Endothelial cell of umbilical vein (primary cell): ENCODE measurements around the gene PINK1. TPM values are rescaled to one million over a fixed set of nuclear protein-coding genes. Genes with fewer than 3 reads are reported as not detected.

Source experiments
- BruUV-seq: library from RNA; stranded (reverse); fragments of 400-500 nt; replicated peaks from 2 replicates; lab custom pipeline; 2021; lab: Mats Ljungman, UMichigan
- CTCF ChIA-PET: fragments of 300-600, 350-600 bp; sonication (Branson Sonifier 250); formaldehyde crosslinking; loops from one replicate; lab custom pipeline; 2021; ENCODE audit warnings: antibody characterized with exemption, inconsistent platforms; lab: Charles Lee
- POLR2A ChIA-PET: fragments of 300-600, 350-600 bp; sonication (Branson Sonifier 250); formaldehyde crosslinking; loops from one replicate; lab custom pipeline; 2021; ENCODE audit warnings: antibody characterized with exemption, inconsistent platforms; lab: Charles Lee
- DNase-seq: peaks from one replicate; pipeline ENCODE4 v3.0.0-alpha.2; 2011; ENCODE audit warnings: low read depth, low spot score
- FAIRE-seq: peaks from 2 replicates; lab custom pipeline; 2011; peaks lifted over from hg19 to GRCh38; lab: Jason Lieb, UNC
- H2AFZ ChIP-seq: 2 replicates; pipeline ENCODE4 v1.6.0; 2012; ENCODE audit warnings: low read depth, low read length, control low read depth, inconsistent platforms
- H3K27ac ChIP-seq: 2 replicates; pipeline ENCODE4 v1.5.1; 2011; ENCODE audit warnings: low read depth, mild to moderate bottlenecking, control low read depth, low read length, moderate library complexity; ENCODE audit not compliant: insufficient read depth
- H3K27me3 ChIP-seq, 2 experiments: 2 replicates each; pipeline versions ENCODE4 v1.6.0 to v1.6.1; 2011; ENCODE audit warnings: low read length in 2 of 2, mixed read lengths in 1 of 2; ENCODE audit not compliant: control insufficient read depth in 2 of 2, insufficient read depth in 2 of 2
- H3K36me3 ChIP-seq, 2 experiments: 2 replicates in 1 of 2; 3 replicates in 1 of 2; pipeline ENCODE4 v1.5.1; 2011; ENCODE audit warnings: low read length in 2 of 2, mild to moderate bottlenecking in 1 of 2, moderate library complexity in 1 of 2; ENCODE audit not compliant: control insufficient read depth in 2 of 2, insufficient read depth in 2 of 2; ENCODE audit errors: extremely low read depth in 1 of 2
- H3K4me1 ChIP-seq: 3 replicates; pipeline ENCODE4 v1.5.1; 2011; ENCODE audit warnings: mild to moderate bottlenecking, low read length; ENCODE audit not compliant: control insufficient read depth, insufficient read depth; ENCODE audit errors: extremely low read depth
- H3K4me2 ChIP-seq: 2 replicates; pipeline ENCODE4 v1.6.1; 2011; ENCODE audit warnings: low read length, control low read depth, mixed read lengths; ENCODE audit not compliant: insufficient read depth
- H3K4me3 ChIP-seq, 3 experiments: fragments of 200-600 bp in 1 of 3; sonication (generic), shearing (Covaris generic) in 1 of 3; replicated peaks in 1 of 3; 2 replicates each; pipeline ENCODE4 v1.5.1; 2011 to 2016; ENCODE audit warnings: control low read depth in 3 of 3, low read length in 3 of 3, mild to moderate bottlenecking in 2 of 3, inconsistent platforms in 1 of 3, low read depth in 1 of 3, moderate library complexity in 1 of 3; ENCODE audit not compliant: insufficient read depth in 1 of 3
- H3K79me2 ChIP-seq: 2 replicates; pipeline ENCODE4 v1.6.0; 2012; ENCODE audit warnings: low read length, inconsistent platforms; ENCODE audit not compliant: control insufficient read depth, insufficient read depth
- H3K9ac ChIP-seq: replicated peaks from 2 replicates; pipeline ENCODE3; 2011; ENCODE audit warnings: low read length, control low read depth; ENCODE audit not compliant: insufficient read depth; ENCODE audit errors: extremely low read depth
- H3K9me1 ChIP-seq: replicated peaks from 3 replicates; pipeline ENCODE4 v1.6.0; 2011; ENCODE audit warnings: mild to moderate bottlenecking, low read length; ENCODE audit not compliant: control insufficient read depth, insufficient read depth; ENCODE audit errors: extremely low read depth
- H3K9me3 ChIP-seq: replicated peaks from 2 replicates; pipeline ENCODE4 v1.5.1; 2012; ENCODE audit warnings: low read length, inconsistent platforms; ENCODE audit not compliant: control insufficient read depth, insufficient read depth
- H4K20me1 ChIP-seq: replicated peaks from 2 replicates; pipeline ENCODE3; 2011; ENCODE audit warnings: mild to moderate bottlenecking, low read length; ENCODE audit not compliant: control insufficient read depth, insufficient read depth; ENCODE audit errors: extremely low read depth
- CTCF ChIP-seq, 2 donors: IDR thresholded peaks; 1 replicate in 1 of 2; 2 replicates in 1 of 2; pipeline ENCODE4 v1.5.1; 2011; ENCODE audit warnings: low read length in 2 of 2, mild to moderate bottlenecking in 2 of 2, moderate library complexity in 2 of 2, control low read depth in 1 of 2, inconsistent platforms in 1 of 2, low read depth in 1 of 2; ENCODE audit not compliant: insufficient read depth in 1 of 2; ENCODE audit errors: extremely low read depth in 1 of 2
- EZH2 ChIP-seq: IDR thresholded peaks from 2 replicates; pipeline ENCODE4 v1.6.1; 2012; ENCODE audit warnings: borderline replicate concordance, low read depth, mild to moderate bottlenecking, moderate library complexity, low read length, inconsistent platforms; ENCODE audit not compliant: severe bottlenecking
- FOS ChIP-seq: IDR thresholded peaks from 2 replicates; pipeline ENCODE4 v1.6.1; 2011; ENCODE audit warnings: mild to moderate bottlenecking, low read length, moderate library complexity, borderline replicate concordance; ENCODE audit not compliant: insufficient read depth
- GATA2 ChIP-seq: IDR thresholded peaks from 2 replicates; pipeline ENCODE4 v1.7.0; 2011; ENCODE audit warnings: low read depth, mild to moderate bottlenecking, moderate library complexity, mixed read lengths, low read length; ENCODE audit not compliant: insufficient read length, insufficient read depth
- JUN ChIP-seq: IDR thresholded peaks from 2 replicates; pipeline ENCODE4 v1.6.1; 2011; ENCODE audit warnings: borderline replicate concordance, low read depth; ENCODE audit not compliant: insufficient read length, insufficient read depth
- MAX ChIP-seq: IDR thresholded peaks from 2 replicates; pipeline ENCODE4 v1.6.1; 2011; ENCODE audit not compliant: insufficient read depth, insufficient read length
- MYC ChIP-seq: IDR thresholded peaks from one replicate; pipeline ENCODE4 v1.6.1; 2011; ENCODE audit warnings: mild to moderate bottlenecking, low read depth, low read length
- POLR2A ChIP-seq: IDR thresholded peaks from 2 replicates; pipeline ENCODE4 v1.6.1; 2012; ENCODE audit warnings: low read depth, mild to moderate bottlenecking, control low read depth, low read length
- POLR2AphosphoS5 ChIP-seq: IDR thresholded peaks from 2 replicates; pipeline ENCODE4 v1.6.1; 2012; ENCODE audit warnings: low read depth, mild to moderate bottlenecking, control low read depth, low read length, moderate library complexity; ENCODE audit not compliant: insufficient read depth
- dilution Hi-C: fragments of 300-500 bp; cut with MboI; formaldehyde crosslinking; loops from one replicate; pipeline ENCODE4 v1.15.0; 2019; ENCODE audit warnings: low sequenced_read_pairs; ENCODE audit not compliant: extremely low pct_ligation_motif_present
- intact Hi-C: fragments of 100-400 bp; cut with micrococcal nuclease; formaldehyde crosslinking; loops from one replicate; pipeline ENCODE4 v1.10.0; 2022
- polyA plus RNA-seq, 4 experiments: library from polyadenylated mRNA; depleted of rRNA in 3 of 4; stranded (reverse) in 3 of 4; unstranded in 1 of 4; fragments of >200 nt; gene quantifications; 2 replicates each; pipeline versions ENCODE4 v1.2.1 to v1.2.3, GENCODE V29; 2011 to 2012; ENCODE audit warnings: missing spikeins in 1 of 4
- total RNA-seq: library from RNA; stranded (reverse); gene quantifications from 2 replicates; pipeline ENCODE4 v1.2.3, GENCODE V29; 2021

The PINK1 gene
- total and polyA plus RNA-seq, 2 donors (not counting 3 experiments of a cell fraction or from before 2014, with no cell fraction given): 27.3 to 27.9 TPM

GRCh38 chr1:20691872-20692271, 58.6 kb downstream of the PINK1 start:
- DNase-seq: no peak
- Histone ChIP-seq H3K79me2 (no peaks in the 10 kb centered on the region), H4K20me1 (no peaks in the 10 kb centered on the region), H3K36me3 (no peaks in the 10 kb centered on the region), H2AFZ (no peak overlapping the region), H3K9me3 (no peaks in the 10 kb centered on the region), H3K4me1 (peaks cover under 1% of the 10 kb centered on the region), H3K9ac (no peak overlapping the region), H3K27ac (no peak overlapping the region), H3K4me3 (no peak overlapping the region), H3K4me2 (no peak overlapping the region), H3K9me1 (no peaks in the 10 kb centered on the region), H3K27me3 (no peaks in the 10 kb centered on the region)
- TF ChIP-seq CTCF (IDR thresholded peaks at IDR 0.05; ENCODE audit: extremely low read depth in 1 of 2, insufficient read depth in 1 of 2, low read depth in 1 of 2, low read length in 2 of 2): no peak
- TF ChIP-seq JUN: no peak
- no peak for TF ChIP-seq FOS
- TF ChIP-seq MYC: no peak
- no peak for TF ChIP-seq POLR2AphosphoS5
- no peak for TF ChIP-seq GATA2
- TF ChIP-seq POLR2A: no peak
- TF ChIP-seq MAX: no peak
- no peak for TF ChIP-seq EZH2
- intact Hi-C loops: loop anchor here (10.0 kb wide), 1 partner anchor 383 kb away; no protein-coding TSS in a partner anchor
- BruUV-seq: no TSS peak
- dilution Hi-C loops: no loop called here
- FAIRE-seq: no peak
- ChIA-PET POLR2A (no interaction called here), CTCF (interaction anchor here (2.9 kb wide), 1 partner anchor 504 kb away, joined by 22 read pairs; no protein-coding TSS in a partner anchor)
